Measurements from ENCODE around the gene RANBP10. TPM values are rescaled to one million over a fixed set of nuclear protein-coding genes. Genes with fewer than 3 reads are reported as not detected.

Gene RANBP10
- total RNA-seq, 2 donors from 2014 or later: 14.1 to 14.5 TPM

GRCh38 chr16:67783353-67783725 is 23.0 kb downstream of the RANBP10 start:
- DNase-seq (ENCODE audit: low spot score): no peak
- no peak overlapping the region for H3K27ac ChIP-seq
- TF ChIP-seq, protein P1, sequence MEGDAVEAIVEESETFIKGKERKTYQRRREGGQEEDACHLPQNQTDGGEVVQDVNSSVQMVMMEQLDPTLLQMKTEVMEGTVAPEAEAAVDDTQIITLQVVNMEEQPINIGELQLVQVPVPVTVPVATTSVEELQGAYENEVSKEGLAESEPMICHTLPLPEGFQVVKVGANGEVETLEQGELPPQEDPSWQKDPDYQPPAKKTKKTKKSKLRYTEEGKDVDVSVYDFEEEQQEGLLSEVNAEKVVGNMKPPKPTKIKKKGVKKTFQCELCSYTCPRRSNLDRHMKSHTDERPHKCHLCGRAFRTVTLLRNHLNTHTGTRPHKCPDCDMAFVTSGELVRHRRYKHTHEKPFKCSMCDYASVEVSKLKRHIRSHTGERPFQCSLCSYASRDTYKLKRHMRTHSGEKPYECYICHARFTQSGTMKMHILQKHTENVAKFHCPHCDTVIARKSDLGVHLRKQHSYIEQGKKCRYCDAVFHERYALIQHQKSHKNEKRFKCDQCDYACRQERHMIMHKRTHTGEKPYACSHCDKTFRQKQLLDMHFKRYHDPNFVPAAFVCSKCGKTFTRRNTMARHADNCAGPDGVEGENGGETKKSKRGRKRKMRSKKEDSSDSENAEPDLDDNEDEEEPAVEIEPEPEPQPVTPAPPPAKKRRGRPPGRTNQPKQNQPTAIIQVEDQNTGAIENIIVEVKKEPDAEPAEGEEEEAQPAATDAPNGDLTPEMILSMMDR (IDR thresholded peaks at IDR 0.05): no peak
- H3K4me3 ChIP-seq: no peak overlapping the region
- H3K4me1 ChIP-seq (ENCODE audit: control insufficient read depth in 1 of 2, low read depth in 2 of 2): peaks cover 0 to 11% of the 10 kb centered on the region in 2 donors
- no peaks in the 10 kb centered on the region for H3K36me3 ChIP-seq
- no peaks in the 10 kb centered on the region for H3K9me3 ChIP-seq
- ATAC-seq (ENCODE audit: insufficient number of reproducible peaks, low FRiP score, low read depth): no peak
- no peaks in the 10 kb centered on the region for H3K27me3 ChIP-seq (replicated peaks; ENCODE audit: insufficient read depth)

GRCh38 chr16:67782567-67783352 is 23.6 kb downstream of the RANBP10 start:
- no peaks in the 10 kb centered on the region for H3K36me3 ChIP-seq
- H3K4me3 ChIP-seq: no peak overlapping the region
- no peak for ATAC-seq (ENCODE audit: insufficient number of reproducible peaks, low FRiP score, low read depth)
- H3K27me3 ChIP-seq (replicated peaks; ENCODE audit: insufficient read depth): no peaks in the 10 kb centered on the region
- no peaks in the 10 kb centered on the region for H3K9me3 ChIP-seq
- TF ChIP-seq, protein P1 (IDR thresholded peaks at IDR 0.05): no peak
- peaks cover 0 to 11% of the 10 kb centered on the region in 2 donors for H3K4me1 ChIP-seq (ENCODE audit: control insufficient read depth in 1 of 2, low read depth in 2 of 2)
- H3K27ac ChIP-seq: no peak overlapping the region
- DNase-seq (ENCODE audit: low spot score): no peak

- Histone ChIP-seq H3K36me3 (no peaks in the 10 kb centered on the region), H3K4me3 (no peak overlapping the region), H3K4me1 (ENCODE audit: control insufficient read depth in 1 of 2, low read depth in 2 of 2) (peaks cover 0 to 11% of the 10 kb centered on the region in 2 donors), H3K27me3 (replicated peaks; ENCODE audit: insufficient read depth) (no peaks in the 10 kb centered on the region), H3K27ac (no peak overlapping the region), H3K9me3 (no peaks in the 10 kb centered on the region)
- DNase-seq (ENCODE audit: low spot score) (no peak), ATAC-seq (ENCODE audit: insufficient number of reproducible peaks, low FRiP score, low read depth) (no peak)
- TF ChIP-seq, protein P1 (IDR thresholded peaks at IDR 0.05): no peak
Measured at GRCh38 chr16:67781565-67781921, 24.8 kb downstream of the RANBP10 start.

GRCh38 chr16:67780847-67781564 is 25.4 kb downstream of the RANBP10 start:
- no peaks in the 10 kb centered on the region for H3K9me3 ChIP-seq
- peaks cover 0 to 11% of the 10 kb centered on the region in 2 donors for H3K4me1 ChIP-seq (ENCODE audit: control insufficient read depth in 1 of 2, low read depth in 2 of 2)
- TF ChIP-seq, protein P1 (IDR thresholded peaks at IDR 0.05): no peak
- no peak overlapping the region for H3K4me3 ChIP-seq
- no peak for ATAC-seq (ENCODE audit: insufficient number of reproducible peaks, low FRiP score, low read depth)
- DNase-seq (ENCODE audit: low spot score): no peak
- no peaks in the 10 kb centered on the region for H3K27me3 ChIP-seq (replicated peaks; ENCODE audit: insufficient read depth)
- H3K36me3 ChIP-seq: no peaks in the 10 kb centered on the region
- no peak overlapping the region for H3K27ac ChIP-seq

- ATAC-seq (ENCODE audit: insufficient number of reproducible peaks, low FRiP score, low read depth) (no peak), DNase-seq (ENCODE audit: low spot score) (no peak)
- Histone ChIP-seq H3K9me3 (no peaks in the 10 kb centered on the region), H3K27ac (no peak overlapping the region), H3K36me3 (no peaks in the 10 kb centered on the region), H3K4me1 (ENCODE audit: control insufficient read depth in 1 of 2, low read depth in 2 of 2) (peaks cover 0 to 18% of the 10 kb centered on the region in 2 donors), H3K27me3 (replicated peaks; ENCODE audit: insufficient read depth) (no peaks in the 10 kb centered on the region), H3K4me3 (no peak overlapping the region)
- TF ChIP-seq, protein P1 (IDR thresholded peaks at IDR 0.05): no peak
Measured at GRCh38 chr16:67779256-67780014, 26.9 kb downstream of the RANBP10 start.
